ENCODE measurements around the gene ZNF24. TPM values are rescaled to one million over a fixed set of nuclear protein-coding genes. Genes with fewer than 3 reads are reported as not detected.
A peak's percentile ranks its signal among the peaks of the same experiment; 100 is the strongest.

The ZNF24 gene
- total RNA-seq, 1 experiment from 2014 or later, result 46.8 TPM

DNA sequence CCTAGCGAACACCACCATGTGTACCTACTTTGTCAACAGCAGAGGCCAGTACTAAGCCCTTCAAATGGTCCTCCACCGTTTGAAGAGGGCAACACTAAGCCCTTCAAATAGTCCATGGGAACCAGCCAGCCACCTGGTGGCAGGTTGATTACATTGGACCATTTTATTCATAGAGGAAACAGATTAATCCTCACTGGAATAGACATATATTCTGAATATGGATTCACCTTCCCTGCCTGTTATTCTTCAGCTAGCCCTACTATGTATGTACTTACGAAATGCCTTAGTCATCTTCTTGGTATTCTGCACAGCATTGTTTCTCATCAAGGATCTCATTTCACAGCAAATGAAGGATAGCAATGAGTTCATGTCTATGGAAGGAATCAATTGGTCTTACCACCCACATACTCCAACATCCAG is 42.9 kb upstream of the ZNF24 start:
- peak; percentile 81 for ATAC-seq
- TF ChIP-seq, protein P1, sequence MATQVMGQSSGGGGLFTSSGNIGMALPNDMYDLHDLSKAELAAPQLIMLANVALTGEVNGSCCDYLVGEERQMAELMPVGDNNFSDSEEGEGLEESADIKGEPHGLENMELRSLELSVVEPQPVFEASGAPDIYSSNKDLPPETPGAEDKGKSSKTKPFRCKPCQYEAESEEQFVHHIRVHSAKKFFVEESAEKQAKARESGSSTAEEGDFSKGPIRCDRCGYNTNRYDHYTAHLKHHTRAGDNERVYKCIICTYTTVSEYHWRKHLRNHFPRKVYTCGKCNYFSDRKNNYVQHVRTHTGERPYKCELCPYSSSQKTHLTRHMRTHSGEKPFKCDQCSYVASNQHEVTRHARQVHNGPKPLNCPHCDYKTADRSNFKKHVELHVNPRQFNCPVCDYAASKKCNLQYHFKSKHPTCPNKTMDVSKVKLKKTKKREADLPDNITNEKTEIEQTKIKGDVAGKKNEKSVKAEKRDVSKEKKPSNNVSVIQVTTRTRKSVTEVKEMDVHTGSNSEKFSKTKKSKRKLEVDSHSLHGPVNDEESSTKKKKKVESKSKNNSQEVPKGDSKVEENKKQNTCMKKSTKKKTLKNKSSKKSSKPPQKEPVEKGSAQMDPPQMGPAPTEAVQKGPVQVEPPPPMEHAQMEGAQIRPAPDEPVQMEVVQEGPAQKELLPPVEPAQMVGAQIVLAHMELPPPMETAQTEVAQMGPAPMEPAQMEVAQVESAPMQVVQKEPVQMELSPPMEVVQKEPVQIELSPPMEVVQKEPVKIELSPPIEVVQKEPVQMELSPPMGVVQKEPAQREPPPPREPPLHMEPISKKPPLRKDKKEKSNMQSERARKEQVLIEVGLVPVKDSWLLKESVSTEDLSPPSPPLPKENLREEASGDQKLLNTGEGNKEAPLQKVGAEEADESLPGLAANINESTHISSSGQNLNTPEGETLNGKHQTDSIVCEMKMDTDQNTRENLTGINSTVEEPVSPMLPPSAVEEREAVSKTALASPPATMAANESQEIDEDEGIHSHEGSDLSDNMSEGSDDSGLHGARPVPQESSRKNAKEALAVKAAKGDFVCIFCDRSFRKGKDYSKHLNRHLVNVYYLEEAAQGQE (IDR thresholded peaks at IDR 0.05; ENCODE audit: insufficient read depth in 1 of 2, low read depth in 2 of 2, low read length in 1 of 2), result no peak
- TF ChIP-seq POLR2AphosphoS5 (IDR thresholded peaks at IDR 0.05; ENCODE audit: low read depth, low read length) (no peak), SIN3A (IDR thresholded peaks at IDR 0.05; ENCODE audit: borderline replicate concordance, insufficient read depth, low read depth, low read length) (no peak), TCF7L2 (IDR thresholded peaks at IDR 0.05; ENCODE audit: low read depth, low read length) (no peak)
- TF ChIP-seq, protein P2, sequence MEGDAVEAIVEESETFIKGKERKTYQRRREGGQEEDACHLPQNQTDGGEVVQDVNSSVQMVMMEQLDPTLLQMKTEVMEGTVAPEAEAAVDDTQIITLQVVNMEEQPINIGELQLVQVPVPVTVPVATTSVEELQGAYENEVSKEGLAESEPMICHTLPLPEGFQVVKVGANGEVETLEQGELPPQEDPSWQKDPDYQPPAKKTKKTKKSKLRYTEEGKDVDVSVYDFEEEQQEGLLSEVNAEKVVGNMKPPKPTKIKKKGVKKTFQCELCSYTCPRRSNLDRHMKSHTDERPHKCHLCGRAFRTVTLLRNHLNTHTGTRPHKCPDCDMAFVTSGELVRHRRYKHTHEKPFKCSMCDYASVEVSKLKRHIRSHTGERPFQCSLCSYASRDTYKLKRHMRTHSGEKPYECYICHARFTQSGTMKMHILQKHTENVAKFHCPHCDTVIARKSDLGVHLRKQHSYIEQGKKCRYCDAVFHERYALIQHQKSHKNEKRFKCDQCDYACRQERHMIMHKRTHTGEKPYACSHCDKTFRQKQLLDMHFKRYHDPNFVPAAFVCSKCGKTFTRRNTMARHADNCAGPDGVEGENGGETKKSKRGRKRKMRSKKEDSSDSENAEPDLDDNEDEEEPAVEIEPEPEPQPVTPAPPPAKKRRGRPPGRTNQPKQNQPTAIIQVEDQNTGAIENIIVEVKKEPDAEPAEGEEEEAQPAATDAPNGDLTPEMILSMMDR (IDR thresholded peaks at IDR 0.05), result no peak
- ChIA-PET CTCF (interaction anchor here (1.0 to 1.1 kb wide), 3 partner anchors 20 to 230 kb away, joined by 3 to 5 read pairs (median 3); no protein-coding TSS in a partner anchor), POLR2A (no interaction called here)
- Histone ChIP-seq H3K36me3 (ENCODE audit: control insufficient read depth, insufficient read depth, low read length) (no peaks in the 10 kb centered on the region), H3K4me3 (ENCODE audit: low read depth in 2 of 2, low read length in 2 of 2) (no peak overlapping the region), H3K4me1 (ENCODE audit: control insufficient read depth, insufficient read depth, low read length) (peaks cover 2% of the 10 kb centered on the region; the same call in 1 of the 2 replicates), H3K27me3 (ENCODE audit: control insufficient read depth, insufficient read depth, low read length) (no peaks in the 10 kb centered on the region), H3K27ac (ENCODE audit: low read length) (peak overlapping the region; percentile 54; the same call in 1 of the 2 replicates), H3K9me3 (ENCODE audit: control insufficient read depth, insufficient read depth, low read depth, low read length) (no peaks in the 10 kb centered on the region)
- in situ Hi-C loops (cut with HindIII; ENCODE audit: low pct_unique_long_range_greater_than_20kb, low sequenced_read_pairs) (no loop called here), intact Hi-C loops (cut with micrococcal nuclease; ENCODE audit: unreplicated experiment) (no loop called here)
- BruUV-seq (replicated peaks), result no TSS peak
- DNase-seq (ENCODE audit: low read depth, low spot score), result peak; percentile 4

DNA sequence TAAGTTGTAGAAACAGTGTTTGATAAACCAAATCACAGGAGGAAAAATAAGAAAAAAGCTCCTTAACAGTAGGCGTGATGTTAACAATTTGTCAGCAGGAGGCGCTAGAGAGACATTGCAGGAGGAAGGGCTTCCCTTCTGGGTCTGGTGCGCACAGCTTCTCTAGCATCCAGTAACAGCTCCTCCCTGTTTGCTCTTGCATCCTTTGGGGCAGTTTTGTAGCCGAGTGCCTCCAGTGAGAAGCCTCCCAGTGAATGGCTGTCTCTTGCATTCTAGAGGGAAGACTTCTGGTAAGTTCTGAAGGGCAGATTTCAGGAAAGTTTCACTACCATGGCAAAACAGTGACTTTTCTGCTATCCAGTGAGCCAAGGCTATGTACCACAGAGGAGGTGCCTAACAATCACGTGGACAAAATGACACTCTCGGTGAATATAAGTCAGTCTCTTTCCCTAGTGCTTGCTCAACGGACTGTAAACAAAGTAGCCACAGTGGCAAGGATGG is 42.4 kb upstream of the ZNF24 start:
- no peaks in the 10 kb centered on the region for H3K27me3 ChIP-seq (ENCODE audit: control insufficient read depth, insufficient read depth, low read length)
- H3K4me1 ChIP-seq (ENCODE audit: control insufficient read depth, insufficient read depth, low read length), result peaks cover 2% of the 10 kb centered on the region; the same call in 1 of the 2 replicates
- H3K27ac ChIP-seq (ENCODE audit: low read length), result peak overlapping the region; percentile 54; the same call in 1 of the 2 replicates
- intact Hi-C loops (cut with micrococcal nuclease; ENCODE audit: unreplicated experiment) (no loop called here), in situ Hi-C loops (cut with HindIII; ENCODE audit: low pct_unique_long_range_greater_than_20kb, low sequenced_read_pairs) (no loop called here)
- CTCF ChIA-PET, result interaction anchor here (0.5 to 1.1 kb wide), 4 partner anchors 21 to 230 kb away, joined by 3 to 5 read pairs (median 3); no protein-coding TSS in a partner anchor
- POLR2A ChIA-PET, result no interaction called here
- no TSS peak for BruUV-seq (replicated peaks)
- TF ChIP-seq, protein P1 (IDR thresholded peaks at IDR 0.05; ENCODE audit: insufficient read depth in 1 of 2, low read depth in 2 of 2, low read length in 1 of 2), result no peak
- TF ChIP-seq, protein P2 (IDR thresholded peaks at IDR 0.05), result peak; percentile 92
- no peaks in the 10 kb centered on the region for H3K36me3 ChIP-seq (ENCODE audit: control insufficient read depth, insufficient read depth, low read length)
- H3K9me3 ChIP-seq (ENCODE audit: control insufficient read depth, insufficient read depth, low read depth, low read length), result no peaks in the 10 kb centered on the region
- DNase-seq (ENCODE audit: low read depth, low spot score) (peak; percentile 53), ATAC-seq (peak; percentile 89)
- H3K4me3 ChIP-seq (ENCODE audit: low read depth in 2 of 2, low read length in 2 of 2), result peak overlapping the region in 1 of 2 experiments; percentile 24; a peak in 1 of 4 replicates

All from Panc1 (cell line).